SK-N-SH treated with all-trans-retinoic acid at 6 μM for 48 hours (cell line): ENCODE measurements around the gene ALDH1L2.

ENCODE experiments used
- ATAC-seq: fragments of 200-7000 bp; cut with Tn5 transposase; 3 replicates; pipeline ENCODE4 v1.9.1; 2020; ENCODE audit warnings: mild to moderate bottlenecking, moderate library complexity
- ARNTL ChIP-seq: fragments of 450-650 bp; formaldehyde crosslinking; IDR thresholded peaks from 2 replicates; pipeline ENCODE4 v1.5.0; 2020; ENCODE audit warnings: low read depth, mild to moderate bottlenecking, moderate library complexity, borderline replicate concordance
- BACH2 ChIP-seq: fragments of 250-450 bp; sonication (Bioruptor Pico); IDR thresholded peaks from 2 replicates; pipeline ENCODE4 v1.9.0; 2021; ENCODE audit warnings: mild to moderate bottlenecking, borderline replicate concordance
- CREB5 ChIP-seq: fragments of 250-450 bp; sonication (Bioruptor Pico); IDR thresholded peaks from 2 replicates; pipeline ENCODE4 v1.5.1; 2020; ENCODE audit warnings: low read depth, mild to moderate bottlenecking, moderate library complexity
- CSDC2 ChIP-seq: fragments of 250-450 bp; sonication (Bioruptor Pico); IDR thresholded peaks from 2 replicates; pipeline ENCODE4 v1.5.0; 2020; ENCODE audit warnings: mild to moderate bottlenecking, moderate library complexity
- CSRNP3 ChIP-seq: fragments of 250-450 bp; sonication (Bioruptor Pico); IDR thresholded peaks from 2 replicates; pipeline ENCODE4 v1.5.1; 2021; ENCODE audit warnings: mild to moderate bottlenecking, moderate library complexity
- GLIS3 ChIP-seq: fragments of 250-450 bp; sonication (Bioruptor Pico); IDR thresholded peaks from 2 replicates; pipeline ENCODE4 v1.5.0; 2020; ENCODE audit warnings: mild to moderate bottlenecking, moderate library complexity
- ISL1 ChIP-seq: fragments of 250-450 bp; sonication (Bioruptor Pico); IDR thresholded peaks from 2 replicates; pipeline ENCODE4 v2.1.2; 2022; ENCODE audit warnings: mild to moderate bottlenecking, moderate library complexity
- OSR1 ChIP-seq: fragments of 250-450 bp; sonication (Bioruptor Pico); IDR thresholded peaks from 2 replicates; pipeline ENCODE4 v1.8.0; 2022; ENCODE audit warnings: moderate library complexity, mild to moderate bottlenecking, inconsistent platforms
- PATZ1 ChIP-seq: fragments of 250-450 bp; sonication (Bioruptor Pico); IDR thresholded peaks from 2 replicates; pipeline ENCODE4 v1.8.0; 2020; ENCODE audit warnings: mild to moderate bottlenecking, moderate library complexity, borderline replicate concordance
- POU6F1 ChIP-seq: fragments of 250-450 bp; sonication (Bioruptor Pico); IDR thresholded peaks from 2 replicates; pipeline ENCODE4 v1.8.0; 2021; ENCODE audit warnings: low read depth, mild to moderate bottlenecking, moderate library complexity, borderline replicate concordance
- PPARA ChIP-seq: fragments of 250-450 bp; sonication (Bioruptor Pico); IDR thresholded peaks from 2 replicates; pipeline ENCODE4 v1.5.0; 2020; ENCODE audit warnings: mild to moderate bottlenecking, borderline replicate concordance
- RARB ChIP-seq: fragments of 250-450 bp; sonication (Bioruptor Pico); IDR thresholded peaks from 2 replicates; pipeline ENCODE4 v1.8.0; 2021; ENCODE audit warnings: mild to moderate bottlenecking, moderate library complexity
- SNAI2 ChIP-seq: fragments of 250-450 bp; sonication (Bioruptor Pico); IDR thresholded peaks from 2 replicates; pipeline ENCODE4 v1.5.0; 2020; ENCODE audit warnings: mild to moderate bottlenecking, moderate library complexity
- TCF4 ChIP-seq: fragments of 250-450 bp; sonication (Bioruptor Pico); IDR thresholded peaks from 2 replicates; pipeline ENCODE4 v1.8.0; 2021; ENCODE audit warnings: mild to moderate bottlenecking, moderate library complexity, borderline replicate concordance
- TOX ChIP-seq: fragments of 250-450 bp; sonication (Bioruptor Pico); IDR thresholded peaks from 2 replicates; pipeline ENCODE4 v1.8.0; 2021; ENCODE audit warnings: mild to moderate bottlenecking, moderate library complexity, borderline replicate concordance
- TSHZ2 ChIP-seq: fragments of 250-450 bp; sonication (Bioruptor Pico); IDR thresholded peaks from 2 replicates; pipeline ENCODE4 v1.5.0; 2020; ENCODE audit warnings: mild to moderate bottlenecking, moderate library complexity
- ZFP3 ChIP-seq: fragments of 250-450 bp; sonication (Bioruptor Pico); IDR thresholded peaks from 2 replicates; pipeline ENCODE4 v1.5.0; 2020; ENCODE audit warnings: mild to moderate bottlenecking, moderate library complexity
- ZNF565 ChIP-seq: fragments of 450-650 bp; formaldehyde crosslinking; conservative IDR thresholded peaks from 2 replicates; pipeline ENCODE4 v1.5.0; 2020; ENCODE audit warnings: low read depth, mild to moderate bottlenecking, moderate library complexity
- ZNF70 ChIP-seq: fragments of 450-650 bp; formaldehyde crosslinking; IDR thresholded peaks from 2 replicates; pipeline ENCODE4 v1.5.0; 2020; ENCODE audit warnings: mild to moderate bottlenecking, moderate library complexity
- ZNF8 ChIP-seq: fragments of 450-650 bp; formaldehyde crosslinking; IDR thresholded peaks from 2 replicates; pipeline ENCODE4 v1.5.0; 2020; ENCODE audit warnings: mild to moderate bottlenecking, moderate library complexity

Gene ALDH1L2

GRCh38 chr12:105018776-105019175 lies 65.5 kb downstream of the ALDH1L2 start (continued):
- no peak for TF ChIP-seq TSHZ2 (CRISPR knock-in tag)
- no peak for TF ChIP-seq CSRNP3 (CRISPR knock-in tag)
- no peak for TF ChIP-seq ZNF8 (CRISPR knock-in tag)
- TF ChIP-seq CSDC2 (CRISPR knock-in tag), result no peak
- no peak for TF ChIP-seq OSR1 (CRISPR knock-in tag)
- TF ChIP-seq GLIS3, result no peak
- no peak for TF ChIP-seq ARNTL (CRISPR knock-in tag)
- TF ChIP-seq ISL1 (CRISPR knock-in tag), result no peak
- TF ChIP-seq BACH2 (CRISPR knock-in tag), result no peak
- TF ChIP-seq, all 23 proteins: peak for 0

- no peak for ATAC-seq
- no peak for TF ChIP-seq ZNF70
- TF ChIP-seq RARB (CRISPR knock-in tag), result no peak
- TF ChIP-seq PPARA (CRISPR knock-in tag), result no peak
- TF ChIP-seq TOX (CRISPR knock-in tag), result no peak
- no peak for TF ChIP-seq PATZ1 (CRISPR knock-in tag)
- TF ChIP-seq ZNF565 (CRISPR knock-in tag), result no peak
- no peak for TF ChIP-seq SNAI2 (CRISPR knock-in tag)
- no peak for TF ChIP-seq CREB5 (CRISPR knock-in tag)
- no peak for TF ChIP-seq TSHZ2 (CRISPR knock-in tag)
- no peak for TF ChIP-seq ZFP3 (CRISPR knock-in tag)
- no peak for TF ChIP-seq ARNTL (CRISPR knock-in tag)
- TF ChIP-seq BACH2 (CRISPR knock-in tag), result no peak
- no peak for TF ChIP-seq GLIS3
- TF ChIP-seq TCF4 (CRISPR knock-in tag), result no peak
- TF ChIP-seq POU6F1 (CRISPR knock-in tag), result no peak
- TF ChIP-seq ZNF8 (CRISPR knock-in tag), result no peak
Observed at GRCh38 chr12:105018012-105018411, 66.2 kb downstream of the ALDH1L2 start.
